Transverse colon (tissue), 4 donors: ENCODE results near the gene ALS2CL. TPM values are rescaled to one million over a fixed set of nuclear protein-coding genes. Genes with fewer than 3 reads are reported as not detected.

Experiments used
- DNase-seq: peaks from one replicate; pipeline ENCODE4 v3.0.0-alpha.2; 2019
- H3K27ac ChIP-seq, 4 donors: fragments of 200-600 bp; sonication (generic); 2 replicates each; pipeline ENCODE4 v1.5.1; 2016 to 2018; ENCODE audit warnings: inconsistent platforms in 4 of 4
- H3K27me3 ChIP-seq: fragments of 200-600 bp; sonication (generic); 2 replicates; pipeline ENCODE4 v1.5.1; 2017; ENCODE audit warnings: inconsistent platforms
- H3K36me3 ChIP-seq, 4 donors: fragments of 200-600 bp; sonication (generic); 2 replicates each; pipeline ENCODE4 v1.5.1; 2017 to 2019; ENCODE audit warnings: inconsistent platforms in 4 of 4
- H3K4me1 ChIP-seq, 4 donors: fragments of 200-600 bp; sonication (generic); 2 replicates each; pipeline ENCODE4 v1.5.1; 2017 to 2020; ENCODE audit warnings: inconsistent platforms in 4 of 4
- H3K4me3 ChIP-seq, 4 donors: fragments of 200-600 bp; sonication (generic); 1 replicate in 1 of 4; 2 replicates in 3 of 4; pipeline versions ENCODE4 v1.5.1 to v1.6.1; 2017 to 2019; ENCODE audit warnings: inconsistent platforms in 4 of 4
- H3K9me3 ChIP-seq, 2 donors: fragments of 200-600 bp; sonication (generic); 2 replicates each; pipeline ENCODE4 v1.5.1; 2017 to 2019; ENCODE audit warnings: inconsistent platforms in 2 of 2
- EP300 ChIP-seq: sonication (generic); formaldehyde crosslinking; IDR thresholded peaks from one replicate; pipeline ENCODE4 v1.6.1; 2017; ENCODE audit warnings: antibody characterized with exemption, low read depth
- POLR2A ChIP-seq: fragments of 450-650 bp; IDR thresholded peaks from one replicate; pipeline ENCODE4 v1.6.1; 2016; ENCODE audit warnings: antibody characterized with exemption, mild to moderate bottlenecking, moderate library complexity
- POLR2AphosphoS5 ChIP-seq, 3 donors: sonication (generic); formaldehyde crosslinking; IDR thresholded peaks; one replicate each; pipeline ENCODE4 v1.6.1; 2016; ENCODE audit warnings: antibody characterized with exemption in 3 of 3
- WGBS, 2 donors: methylation state at CpG; one replicate each; pipeline ENCODE4 v1.1.5; 2018; ENCODE audit warnings: low coverage in 1 of 2; 5-methylcytosine and 5-hydroxymethylcytosine counted together
- in situ Hi-C, 4 donors: fragments of 200-750 bp; cut with MboI; loops; one replicate each; pipeline versions ENCODE4 v1.15.0 to v1.15.1; 2017; ENCODE audit warnings: low sequenced_read_pairs in 3 of 4, low pct_ligation_motif_present in 1 of 4, low pct_unique_long_range_greater_than_20kb in 1 of 4
- intact Hi-C: fragments of 100-400 bp; cut with DNase I; formaldehyde crosslinking; loops from one replicate; pipeline ENCODE4 v1.15.1; 2023; ENCODE audit warnings: low total_unique reads
- total RNA-seq, 4 donors: library from RNA; depleted of rRNA; stranded (reverse); fragments of >200 nt; gene quantifications; one replicate each; pipeline ENCODE4 v1.1.0, GENCODE V29; 2016
- TF ChIP-seq, protein P1 (sequence below), 5 experiments: fragments of 200-600 bp in 3 of 5; fragments of 450-650 bp in 2 of 5; sonication (generic) in 3 of 5; IDR thresholded peaks; 1 replicate in 2 of 5; 2 replicates in 3 of 5; pipeline ENCODE4 v1.5.1; 2016 to 2017; ENCODE audit warnings: antibody characterized with exemption in 5 of 5, inconsistent platforms in 3 of 5, mild to moderate bottlenecking in 2 of 5, moderate library complexity in 1 of 5

Gene ALS2CL
- total RNA-seq, 4 donors from 2014 or later = 67.5 to 212 (median 116) TPM

DNA sequence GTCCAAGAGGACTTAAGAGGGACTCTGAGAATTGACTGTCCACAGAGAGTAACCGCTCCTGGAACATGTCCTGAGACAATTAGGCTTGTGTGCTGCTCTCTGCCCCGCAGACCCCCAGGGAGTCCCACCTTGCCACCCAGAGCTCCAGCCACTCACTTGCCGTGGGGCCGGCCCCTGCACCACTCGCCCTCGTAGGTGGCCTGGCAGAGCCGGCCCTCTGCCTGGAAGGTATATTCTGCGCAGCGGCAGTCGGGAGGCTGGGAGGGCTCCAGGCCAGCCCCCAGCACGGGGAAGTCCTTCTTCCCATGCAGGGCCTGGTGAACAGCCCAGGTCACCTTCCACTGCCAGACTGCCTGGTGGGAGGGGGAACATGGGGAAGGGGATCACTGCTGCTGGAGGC is 10.5 kb downstream of the ALS2CL start:
- in situ Hi-C loops = no loop called here
- DNase-seq = no peak
- WGBS, 2 donors = 71% methylated on average over 3 of the region's 11 CpGs; no CpG with 5 or more reads in 1 of the 2 donors
- intact Hi-C loops = no loop called here
- H3K27me3 ChIP-seq = no peaks in the 10 kb centered on the region
- no peaks in the 10 kb centered on the region for H3K4me1 ChIP-seq
- no peaks in the 10 kb centered on the region for H3K36me3 ChIP-seq
- no peaks in the 10 kb centered on the region for H3K9me3 ChIP-seq
- no peak overlapping the region for H3K27ac ChIP-seq
- no peak overlapping the region for H3K4me3 ChIP-seq
- TF ChIP-seq EP300 = no peak
- TF ChIP-seq, protein P1, sequence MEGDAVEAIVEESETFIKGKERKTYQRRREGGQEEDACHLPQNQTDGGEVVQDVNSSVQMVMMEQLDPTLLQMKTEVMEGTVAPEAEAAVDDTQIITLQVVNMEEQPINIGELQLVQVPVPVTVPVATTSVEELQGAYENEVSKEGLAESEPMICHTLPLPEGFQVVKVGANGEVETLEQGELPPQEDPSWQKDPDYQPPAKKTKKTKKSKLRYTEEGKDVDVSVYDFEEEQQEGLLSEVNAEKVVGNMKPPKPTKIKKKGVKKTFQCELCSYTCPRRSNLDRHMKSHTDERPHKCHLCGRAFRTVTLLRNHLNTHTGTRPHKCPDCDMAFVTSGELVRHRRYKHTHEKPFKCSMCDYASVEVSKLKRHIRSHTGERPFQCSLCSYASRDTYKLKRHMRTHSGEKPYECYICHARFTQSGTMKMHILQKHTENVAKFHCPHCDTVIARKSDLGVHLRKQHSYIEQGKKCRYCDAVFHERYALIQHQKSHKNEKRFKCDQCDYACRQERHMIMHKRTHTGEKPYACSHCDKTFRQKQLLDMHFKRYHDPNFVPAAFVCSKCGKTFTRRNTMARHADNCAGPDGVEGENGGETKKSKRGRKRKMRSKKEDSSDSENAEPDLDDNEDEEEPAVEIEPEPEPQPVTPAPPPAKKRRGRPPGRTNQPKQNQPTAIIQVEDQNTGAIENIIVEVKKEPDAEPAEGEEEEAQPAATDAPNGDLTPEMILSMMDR (IDR thresholded peaks at IDR 0.05) = no peak
- no peak for TF ChIP-seq POLR2AphosphoS5 (IDR thresholded peaks at IDR 0.05)
- no peak for TF ChIP-seq POLR2A

DNA sequence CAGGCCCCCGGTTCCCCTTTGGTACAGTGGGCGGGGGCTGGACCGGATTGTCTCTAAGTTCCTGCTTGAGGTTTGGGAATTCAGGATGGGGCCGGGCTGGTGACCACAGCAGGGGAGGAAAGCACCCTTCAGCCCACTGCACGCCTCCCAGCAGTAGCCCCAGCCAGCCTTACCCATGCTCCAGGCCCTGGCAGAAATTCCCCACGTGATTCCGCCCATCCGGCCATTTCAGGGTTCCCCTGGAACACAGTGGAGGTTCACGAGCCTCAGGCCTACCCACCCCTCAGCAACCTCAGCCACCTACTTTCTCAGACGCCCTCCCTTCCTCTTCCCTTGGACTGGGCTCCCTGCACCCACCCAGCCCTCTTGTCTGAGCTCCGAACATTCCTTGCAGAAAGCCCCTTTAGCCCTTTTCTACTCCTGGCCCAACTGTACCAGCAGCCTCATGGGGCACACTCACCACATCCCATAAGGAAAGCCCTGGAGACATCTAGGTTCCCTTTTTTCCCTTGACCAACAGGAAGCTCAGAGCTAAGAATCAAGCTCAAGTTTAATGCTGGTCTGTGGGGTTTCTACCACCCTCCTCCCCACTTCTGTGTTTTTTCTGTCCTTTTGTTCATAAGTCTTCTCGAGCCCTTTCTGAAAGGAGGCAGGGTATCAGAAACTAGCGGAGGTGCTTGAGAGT is 11.5 kb downstream of the ALS2CL start:
- in situ Hi-C loops = no loop called here

DNA sequence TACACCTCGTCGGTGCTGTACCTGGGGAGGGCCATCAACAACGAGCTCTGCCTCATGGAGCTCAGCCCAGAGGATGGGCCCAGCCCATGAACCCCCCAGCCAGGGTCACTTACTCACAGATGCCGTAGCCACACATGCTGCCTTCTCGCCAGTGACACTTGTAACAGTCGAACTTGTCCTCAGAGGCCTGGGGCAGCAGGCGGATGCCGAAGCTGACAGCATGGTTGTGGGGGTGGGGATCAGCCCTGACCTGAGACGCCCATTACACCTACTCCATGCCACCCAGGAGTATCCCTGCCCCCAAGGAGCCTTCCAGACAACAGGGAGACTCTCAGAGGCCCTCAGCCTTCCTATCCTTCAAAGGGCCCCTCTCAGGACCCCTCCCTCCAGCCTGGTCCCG is 12.1 kb downstream of the ALS2CL start:
- 88% methylated on average over 10 of the region's 10 CpGs; no CpG with 5 or more reads in 1 of the 2 donors for WGBS, 2 donors
- Histone ChIP-seq H3K9me3 (no peaks in the 10 kb centered on the region), H3K27me3 (no peaks in the 10 kb centered on the region), H3K4me3 (no peak overlapping the region), H3K27ac (no peak overlapping the region), H3K4me1 (no peaks in the 10 kb centered on the region), H3K36me3 (no peaks in the 10 kb centered on the region)
- in situ Hi-C loops (no loop called here), intact Hi-C loops (no loop called here)
- no peak for DNase-seq
- TF ChIP-seq POLR2A = no peak
- TF ChIP-seq POLR2AphosphoS5 (IDR thresholded peaks at IDR 0.05) = no peak

More for the DNA sequence above, 11.5 kb downstream of the ALS2CL start:
- WGBS, 2 donors = 67 to 77% methylated on average over 2 to 13 of the region's 13 CpGs
- Histone ChIP-seq H3K9me3 (no peaks in the 10 kb centered on the region), H3K27me3 (no peaks in the 10 kb centered on the region), H3K36me3 (no peaks in the 10 kb centered on the region), H3K4me1 (no peaks in the 10 kb centered on the region), H3K4me3 (no peak overlapping the region), H3K27ac (no peak overlapping the region)
- TF ChIP-seq EP300 = no peak
- no peak for TF ChIP-seq POLR2AphosphoS5 (IDR thresholded peaks at IDR 0.05)
- TF ChIP-seq, protein P1 (IDR thresholded peaks at IDR 0.05) = no peak
- no peak for TF ChIP-seq POLR2A
- no peak for DNase-seq
- intact Hi-C loops = no loop called here

DNA sequence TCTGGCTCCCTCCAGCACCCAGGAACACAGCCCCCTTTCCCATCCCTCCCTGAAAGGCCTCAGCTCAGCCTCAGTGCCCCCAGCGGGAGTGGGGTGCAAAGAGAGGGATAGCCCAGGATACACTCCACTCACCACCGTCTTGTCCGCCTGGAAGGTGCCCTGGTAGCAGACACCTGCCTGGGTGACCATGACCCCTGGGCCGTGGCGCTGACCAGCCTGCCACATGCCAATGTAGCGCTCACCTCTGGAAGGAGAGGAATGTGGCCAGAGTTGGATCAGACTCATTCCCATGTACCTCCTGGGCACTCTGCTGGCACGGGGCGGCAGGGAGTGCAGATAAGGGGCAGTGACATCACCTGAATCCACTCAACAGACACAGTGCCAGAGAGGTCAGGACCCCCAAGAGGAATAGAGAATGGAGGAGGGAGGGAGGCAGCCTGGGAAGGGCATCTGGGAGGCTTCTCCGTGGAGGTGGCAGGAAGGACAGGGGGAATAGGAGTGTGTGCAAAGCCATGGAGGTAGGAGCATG is 13.1 kb downstream of the ALS2CL start:
- Histone ChIP-seq H3K4me1 (no peaks in the 10 kb centered on the region), H3K27me3 (no peaks in the 10 kb centered on the region), H3K4me3 (no peak overlapping the region), H3K27ac (no peak overlapping the region), H3K36me3 (no peaks in the 10 kb centered on the region), H3K9me3 (no peaks in the 10 kb centered on the region)
- intact Hi-C loops (no loop called here), in situ Hi-C loops (no loop called here)
- TF ChIP-seq POLR2A (no peak), EP300 (no peak), POLR2AphosphoS5 (IDR thresholded peaks at IDR 0.05) (no peak)
- TF ChIP-seq, protein P1 (IDR thresholded peaks at IDR 0.05) = no peak
- DNase-seq = no peak
- 90% methylated on average over 9 of the region's 9 CpGs; no CpG with 5 or more reads in 1 of the 2 donors for WGBS, 2 donors
